Measurements from ENCODE around the gene PNMA8A.

DNA sequence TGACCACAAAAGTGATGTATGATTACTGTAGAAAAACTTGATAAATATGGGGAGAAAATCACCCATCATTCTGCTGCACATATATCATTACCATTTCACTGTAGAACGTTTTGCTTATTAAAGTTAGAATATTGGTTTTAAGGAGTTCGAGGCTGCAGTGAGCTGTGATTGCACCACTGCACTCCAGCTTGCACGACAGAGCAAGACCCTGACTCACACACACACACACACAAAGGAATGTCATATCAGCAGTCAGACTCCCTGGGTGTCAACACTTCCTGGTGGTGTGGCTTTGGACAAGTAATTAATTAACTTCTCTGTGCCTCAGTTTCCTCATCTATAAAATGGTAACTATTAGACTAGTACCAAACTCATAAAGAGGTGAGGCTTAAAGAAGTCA is 11.3 kb upstream of the PNMA8A start:
- TF ChIP-seq EZH2 (IDR thresholded peaks at IDR 0.05; ENCODE audit: borderline replicate concordance, low read length) = no peak
- TF ChIP-seq, protein P1, sequence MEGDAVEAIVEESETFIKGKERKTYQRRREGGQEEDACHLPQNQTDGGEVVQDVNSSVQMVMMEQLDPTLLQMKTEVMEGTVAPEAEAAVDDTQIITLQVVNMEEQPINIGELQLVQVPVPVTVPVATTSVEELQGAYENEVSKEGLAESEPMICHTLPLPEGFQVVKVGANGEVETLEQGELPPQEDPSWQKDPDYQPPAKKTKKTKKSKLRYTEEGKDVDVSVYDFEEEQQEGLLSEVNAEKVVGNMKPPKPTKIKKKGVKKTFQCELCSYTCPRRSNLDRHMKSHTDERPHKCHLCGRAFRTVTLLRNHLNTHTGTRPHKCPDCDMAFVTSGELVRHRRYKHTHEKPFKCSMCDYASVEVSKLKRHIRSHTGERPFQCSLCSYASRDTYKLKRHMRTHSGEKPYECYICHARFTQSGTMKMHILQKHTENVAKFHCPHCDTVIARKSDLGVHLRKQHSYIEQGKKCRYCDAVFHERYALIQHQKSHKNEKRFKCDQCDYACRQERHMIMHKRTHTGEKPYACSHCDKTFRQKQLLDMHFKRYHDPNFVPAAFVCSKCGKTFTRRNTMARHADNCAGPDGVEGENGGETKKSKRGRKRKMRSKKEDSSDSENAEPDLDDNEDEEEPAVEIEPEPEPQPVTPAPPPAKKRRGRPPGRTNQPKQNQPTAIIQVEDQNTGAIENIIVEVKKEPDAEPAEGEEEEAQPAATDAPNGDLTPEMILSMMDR (conservative IDR thresholded peaks at IDR 0.05 in 1 of 2, IDR thresholded peaks at IDR 0.05 in 1 of 2; ENCODE audit: extremely low read depth in 1 of 2, insufficient read depth in 1 of 2, low read depth in 1 of 2, low read length in 2 of 2) = no peak

All from mammary epithelial cell (primary cell).